GM12878 (cell line): ENCODE measurements around the gene NRDE2. TPM values are rescaled to one million over a fixed set of nuclear protein-coding genes. Genes with fewer than 3 reads are reported as not detected.

Experiments used
- ATAC-seq: fragments of 200-7000 bp; cut with Tn5 transposase; 3 replicates; pipeline ENCODE4 v1.9.1; 2020; ENCODE audit warnings: mild to moderate bottlenecking, moderate library complexity
- BruUV-seq: library from RNA; stranded (reverse); fragments of 400-500 nt; replicated peaks from 2 replicates; lab custom pipeline; 2021; lab: Mats Ljungman, UMichigan
- CTCF ChIA-PET: fragments of 300-600 bp; sonication (Branson Sonifier 250); formaldehyde crosslinking; extraction: SDS; loops from one replicate; lab custom pipeline; 2021; ENCODE audit warnings: inconsistent platforms; lab: Yijun Ruan, JAX
- POLR2A ChIA-PET: fragments of 350-600 bp; formaldehyde crosslinking; extraction: SDS; loops from one replicate; lab custom pipeline; 2021; ENCODE audit warnings: inconsistent platforms; lab: Charles Lee
- RAD21 ChIA-PET: fragments of 300-600 bp; sonication (Branson Sonifier 250); formaldehyde crosslinking; loops from one replicate; lab custom pipeline; 2023; ENCODE audit warnings: antibody characterized with exemption; ENCODE audit not compliant: unreplicated experiment; lab: Charles Lee
- SMC1A ChIA-PET: fragments of 300-600 bp; sonication (Branson Sonifier 250); formaldehyde crosslinking; loops from one replicate; lab custom pipeline; 2023; ENCODE audit not compliant: unreplicated experiment, uncharacterized antibody; lab: Charles Lee
- DNase-seq: peaks from one replicate; pipeline ENCODE4 v3.0.0-alpha.2; 2011; ENCODE audit warnings: low read depth, low spot score
- FAIRE-seq: peaks from 3 replicates; lab custom pipeline; 2011; peaks lifted over from hg19 to GRCh38; lab: Jason Lieb, UNC
- H2AFZ ChIP-seq: 2 replicates; pipeline ENCODE4 v1.6.0; 2011; ENCODE audit warnings: low read depth, low read length, control low read depth; ENCODE audit not compliant: control insufficient read depth
- H3K27ac ChIP-seq: 2 replicates; pipeline ENCODE4 v1.5.1; 2011; ENCODE audit warnings: control low read depth; ENCODE audit not compliant: control insufficient read depth, insufficient read depth
- H3K27me3 ChIP-seq, 2 experiments: replicated peaks in 1 of 2; 2 replicates each; pipeline versions ENCODE4 v1.6.0 to v1.6.1; 2011; ENCODE audit warnings: low read length in 1 of 2; ENCODE audit not compliant: control insufficient read depth in 2 of 2, insufficient read depth in 2 of 2
- H3K36me3 ChIP-seq, 2 experiments: 2 replicates each; pipeline ENCODE4 v1.5.1; 2011; ENCODE audit warnings: low read length in 1 of 2; ENCODE audit not compliant: control insufficient read depth in 2 of 2, insufficient read depth in 2 of 2
- H3K4me1 ChIP-seq: 2 replicates; pipeline ENCODE4 v1.6.1; 2011; ENCODE audit warnings: mild to moderate bottlenecking, low read length, moderate library complexity, mixed read lengths; ENCODE audit not compliant: control insufficient read depth, insufficient read depth
- H3K4me2 ChIP-seq: 2 replicates; pipeline ENCODE4 v1.6.0; 2011; ENCODE audit warnings: control low read depth; ENCODE audit not compliant: control insufficient read depth, insufficient read depth
- H3K4me3 ChIP-seq: fragments of 200-600 bp; sonication (generic); 2 replicates; pipeline ENCODE4 v1.5.1; 2016
- H3K79me2 ChIP-seq: 2 replicates; pipeline ENCODE4 v1.6.0; 2011; ENCODE audit warnings: low read length; ENCODE audit not compliant: control insufficient read depth, insufficient read depth
- H3K9ac ChIP-seq: 2 replicates; pipeline ENCODE4 v1.8.0; 2011; ENCODE audit warnings: low read length, control low read depth, mixed read lengths; ENCODE audit not compliant: control insufficient read depth, insufficient read depth
- H3K9me3 ChIP-seq: replicated peaks from 3 replicates; pipeline ENCODE4 v1.5.1; 2011; ENCODE audit warnings: mild to moderate bottlenecking, low read length; ENCODE audit not compliant: control insufficient read depth, insufficient read depth
- H4K20me1 ChIP-seq: 2 replicates; pipeline ENCODE4 v1.6.0; 2011; ENCODE audit not compliant: control insufficient read depth, insufficient read depth
- BACH1 ChIP-seq: fragments of 450-650 bp; IDR thresholded peaks from 2 replicates; pipeline ENCODE4 v1.6.1; 2017; ENCODE audit warnings: mild to moderate bottlenecking, borderline replicate concordance
- NBN ChIP-seq: fragments of 450-650 bp; IDR thresholded peaks from 2 replicates; pipeline ENCODE4 v1.6.1; 2016
- WGBS: methylation state at CpG from one replicate; pipeline ENCODE4 v1.1.6; 2016; ENCODE audit warnings: low lambda C conversion rate; ENCODE audit not compliant: insufficient replicate concordance, insufficient coverage; ENCODE audit errors: missing lambda C conversion rate; 5-methylcytosine and 5-hydroxymethylcytosine counted together
- in situ Hi-C: fragments of 300-500 bp; cut with MboI; formaldehyde crosslinking; loops from 9 replicates; pipeline ENCODE4 v1.14.3; 2018; ENCODE audit warnings: mixed read lengths
- intact Hi-C: fragments of 100-400 bp; cut with micrococcal nuclease; formaldehyde crosslinking; loops from one replicate; pipeline ENCODE4 v1.14.2; 2022; ENCODE audit not compliant: unreplicated experiment
- polyA plus RNA-seq, 11 experiments: library from polyadenylated mRNA; depleted of rRNA in 4 of 11; unstranded in 6 of 11; stranded (reverse) in 5 of 11; fragments of >200 nt; fragmentation: Nextera tagmentation in 4 of 11; fragmentation: Illumina TruSeq in 1 of 11; extraction: Ambion mirVana in 4 of 11; extraction: Trizol in 1 of 11; gene quantifications; 1 replicate in 1 of 11; 2 replicates in 10 of 11; pipeline versions ENCODE4 v1.2.1 to v1.2.3, GENCODE V29; 2011 to 2016; ENCODE audit warnings: inconsistent platforms in 2 of 11, missing spikeins in 2 of 11, low read depth in 1 of 11
- total RNA-seq, 4 experiments: library from RNA; depleted of rRNA in 3 of 4; stranded (reverse); fragments of >200 nt in 3 of 4; fragmentation: Illumina TruSeq in 1 of 4; extraction: Trizol in 1 of 4; gene quantifications; 2 replicates each; pipeline versions ENCODE4 v1.2.1 to v1.2.3, GENCODE V29; 2013 to 2021
- TF ChIP-seq, protein P1 (sequence below): fragments of 450-650 bp; IDR thresholded peaks from 2 replicates; pipeline ENCODE4 v1.6.1; 2018; ENCODE audit warnings: mild to moderate bottlenecking, low read depth, moderate library complexity; ENCODE audit not compliant: partially characterized antibody
- TF ChIP-seq, protein P2 (sequence below): fragments of 450-650 bp; IDR thresholded peaks from 2 replicates; pipeline ENCODE4 v1.6.1; 2018; ENCODE audit warnings: borderline replicate concordance, mild to moderate bottlenecking; ENCODE audit not compliant: partially characterized antibody
- TF ChIP-seq, protein P3 (sequence below): fragments of 150-350 bp; IDR thresholded peaks from 2 replicates; pipeline ENCODE4 v1.6.1; 2016; ENCODE audit warnings: low read depth, low read length
- TF ChIP-seq, protein P4 (sequence below): IDR thresholded peaks from 2 replicates; pipeline ENCODE4 v1.6.1; 2011; ENCODE audit warnings: borderline replicate concordance, low read depth, mild to moderate bottlenecking, moderate library complexity, low read length; ENCODE audit not compliant: insufficient read depth, poor library complexity, severe bottlenecking

Gene NRDE2
- total and polyA plus RNA-seq, 10 of the 15 experiments (the other 5 are each of a cell fraction or from before 2014, with no cell fraction given): 8.3 to 21.0 (median 13.8) TPM

DNA sequence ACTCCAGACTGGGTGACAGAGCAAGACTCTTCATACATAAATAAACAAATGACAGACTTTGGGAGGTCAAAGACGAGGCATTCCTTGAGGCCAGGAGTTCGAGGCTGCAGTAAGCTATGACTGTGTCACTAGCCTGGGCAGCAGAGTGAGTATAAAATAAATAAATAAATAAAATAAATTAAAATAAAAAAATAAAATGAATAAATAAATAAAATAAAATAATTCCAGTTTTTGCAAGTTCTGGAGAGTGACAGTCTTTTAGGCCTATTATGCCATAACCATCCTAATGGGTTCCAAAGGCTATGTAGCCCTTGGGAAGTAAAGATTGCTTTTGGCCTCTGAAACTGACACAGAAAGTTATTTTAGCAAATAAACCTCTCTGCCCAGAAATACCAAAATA, 16.5 kb upstream of the NRDE2 start:
- intact Hi-C loops (no loop called here), in situ Hi-C loops (no loop called here)
- TF ChIP-seq, protein P1, sequence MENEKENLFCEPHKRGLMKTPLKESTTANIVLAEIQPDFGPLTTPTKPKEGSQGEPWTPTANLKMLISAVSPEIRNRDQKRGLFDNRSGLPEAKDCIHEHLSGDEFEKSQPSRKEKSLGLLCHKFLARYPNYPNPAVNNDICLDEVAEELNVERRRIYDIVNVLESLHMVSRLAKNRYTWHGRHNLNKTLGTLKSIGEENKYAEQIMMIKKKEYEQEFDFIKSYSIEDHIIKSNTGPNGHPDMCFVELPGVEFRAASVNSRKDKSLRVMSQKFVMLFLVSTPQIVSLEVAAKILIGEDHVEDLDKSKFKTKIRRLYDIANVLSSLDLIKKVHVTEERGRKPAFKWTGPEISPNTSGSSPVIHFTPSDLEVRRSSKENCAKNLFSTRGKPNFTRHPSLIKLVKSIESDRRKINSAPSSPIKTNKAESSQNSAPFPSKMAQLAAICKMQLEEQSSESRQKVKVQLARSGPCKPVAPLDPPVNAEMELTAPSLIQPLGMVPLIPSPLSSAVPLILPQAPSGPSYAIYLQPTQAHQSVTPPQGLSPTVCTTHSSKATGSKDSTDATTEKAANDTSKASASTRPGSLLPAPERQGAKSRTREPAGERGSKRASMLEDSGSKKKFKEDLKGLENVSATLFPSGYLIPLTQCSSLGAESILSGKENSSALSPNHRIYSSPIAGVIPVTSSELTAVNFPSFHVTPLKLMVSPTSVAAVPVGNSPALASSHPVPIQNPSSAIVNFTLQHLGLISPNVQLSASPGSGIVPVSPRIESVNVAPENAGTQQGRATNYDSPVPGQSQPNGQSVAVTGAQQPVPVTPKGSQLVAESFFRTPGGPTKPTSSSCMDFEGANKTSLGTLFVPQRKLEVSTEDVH: no peak
- Histone ChIP-seq H4K20me1 (no peaks in the 10 kb centered on the region), H2AFZ (no peak overlapping the region), H3K27me3 (no peaks in the 10 kb centered on the region), H3K4me2 (no peak overlapping the region), H3K9ac (no peak overlapping the region), H3K4me3 (no peak overlapping the region), H3K36me3 (no peaks in the 10 kb centered on the region), H3K4me1 (no peaks in the 10 kb centered on the region), H3K9me3 (no peaks in the 10 kb centered on the region), H3K79me2 (no peaks in the 10 kb centered on the region), H3K27ac (no peak overlapping the region)
- DNase-seq (no peak), FAIRE-seq (no peak), ATAC-seq (no peak)
- WGBS: 68% methylated on average over 2 of the region's 2 CpGs
- ChIA-PET CTCF (no interaction called here), SMC1A (no interaction called here), POLR2A (no interaction called here), RAD21 (no interaction called here)
- BruUV-seq: no TSS peak

DNA sequence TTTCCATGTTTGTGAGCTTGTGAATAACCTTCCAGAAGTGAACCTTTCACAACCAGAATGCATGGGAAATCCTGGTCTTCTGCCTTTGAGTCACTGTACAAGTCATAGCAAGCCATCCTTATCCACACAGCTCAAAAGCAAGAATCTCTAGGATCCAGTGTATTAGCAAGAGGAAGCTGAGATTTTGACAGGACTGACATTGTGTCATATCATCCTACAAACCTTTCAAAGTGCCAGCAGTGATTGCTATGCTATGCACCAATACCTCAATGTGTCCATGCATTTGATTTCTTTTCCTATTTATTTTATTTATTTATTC, 13.5 kb upstream of the NRDE2 start:
- DNase-seq (no peak), ATAC-seq (no peak), FAIRE-seq (no peak)
- no peak overlapping the region for H3K4me2 ChIP-seq
- no peak overlapping the region for H3K27ac ChIP-seq
- no peak overlapping the region for H3K4me3 ChIP-seq
- SMC1A ChIA-PET: no interaction called here
- no peak overlapping the region for H3K9ac ChIP-seq
- no TSS peak for BruUV-seq
- H3K9me3 ChIP-seq: no peaks in the 10 kb centered on the region
- no peak overlapping the region for H2AFZ ChIP-seq
- POLR2A ChIA-PET: no interaction called here
- no peaks in the 10 kb centered on the region for H3K79me2 ChIP-seq
- no peaks in the 10 kb centered on the region for H4K20me1 ChIP-seq
- in situ Hi-C loops (no loop called here), intact Hi-C loops (no loop called here)
- CTCF ChIA-PET: interaction anchor here (0.8 kb wide), 1 partner anchor 352 kb away, joined by 3 read pairs; no protein-coding TSS in a partner anchor
- H3K4me1 ChIP-seq: no peaks in the 10 kb centered on the region
- H3K36me3 ChIP-seq: no peaks in the 10 kb centered on the region
- RAD21 ChIA-PET: no interaction called here
- H3K27me3 ChIP-seq: no peaks in the 10 kb centered on the region
- TF ChIP-seq BACH1 (no peak), NBN (no peak)
- TF ChIP-seq, protein P2, sequence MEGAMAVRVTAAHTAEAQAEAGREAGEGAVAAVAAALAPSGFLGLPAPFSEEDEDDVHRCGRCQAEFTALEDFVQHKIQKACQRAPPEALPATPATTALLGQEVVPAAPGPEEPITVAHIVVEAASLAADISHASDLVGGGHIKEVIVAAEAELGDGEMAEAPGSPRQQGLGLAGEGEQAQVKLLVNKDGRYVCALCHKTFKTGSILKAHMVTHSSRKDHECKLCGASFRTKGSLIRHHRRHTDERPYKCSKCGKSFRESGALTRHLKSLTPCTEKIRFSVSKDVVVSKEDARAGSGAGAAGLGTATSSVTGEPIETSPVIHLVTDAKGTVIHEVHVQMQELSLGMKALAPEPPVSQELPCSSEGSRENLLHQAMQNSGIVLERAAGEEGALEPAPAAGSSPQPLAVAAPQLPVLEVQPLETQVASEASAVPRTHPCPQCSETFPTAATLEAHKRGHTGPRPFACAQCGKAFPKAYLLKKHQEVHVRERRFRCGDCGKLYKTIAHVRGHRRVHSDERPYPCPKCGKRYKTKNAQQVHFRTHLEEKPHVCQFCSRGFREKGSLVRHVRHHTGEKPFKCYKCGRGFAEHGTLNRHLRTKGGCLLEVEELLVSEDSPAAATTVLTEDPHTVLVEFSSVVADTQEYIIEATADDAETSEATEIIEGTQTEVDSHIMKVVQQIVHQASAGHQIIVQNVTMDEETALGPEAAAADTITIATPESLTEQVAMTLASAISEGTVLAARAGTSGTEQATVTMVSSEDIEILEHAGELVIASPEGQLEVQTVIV: no peak
- TF ChIP-seq, protein P3, sequence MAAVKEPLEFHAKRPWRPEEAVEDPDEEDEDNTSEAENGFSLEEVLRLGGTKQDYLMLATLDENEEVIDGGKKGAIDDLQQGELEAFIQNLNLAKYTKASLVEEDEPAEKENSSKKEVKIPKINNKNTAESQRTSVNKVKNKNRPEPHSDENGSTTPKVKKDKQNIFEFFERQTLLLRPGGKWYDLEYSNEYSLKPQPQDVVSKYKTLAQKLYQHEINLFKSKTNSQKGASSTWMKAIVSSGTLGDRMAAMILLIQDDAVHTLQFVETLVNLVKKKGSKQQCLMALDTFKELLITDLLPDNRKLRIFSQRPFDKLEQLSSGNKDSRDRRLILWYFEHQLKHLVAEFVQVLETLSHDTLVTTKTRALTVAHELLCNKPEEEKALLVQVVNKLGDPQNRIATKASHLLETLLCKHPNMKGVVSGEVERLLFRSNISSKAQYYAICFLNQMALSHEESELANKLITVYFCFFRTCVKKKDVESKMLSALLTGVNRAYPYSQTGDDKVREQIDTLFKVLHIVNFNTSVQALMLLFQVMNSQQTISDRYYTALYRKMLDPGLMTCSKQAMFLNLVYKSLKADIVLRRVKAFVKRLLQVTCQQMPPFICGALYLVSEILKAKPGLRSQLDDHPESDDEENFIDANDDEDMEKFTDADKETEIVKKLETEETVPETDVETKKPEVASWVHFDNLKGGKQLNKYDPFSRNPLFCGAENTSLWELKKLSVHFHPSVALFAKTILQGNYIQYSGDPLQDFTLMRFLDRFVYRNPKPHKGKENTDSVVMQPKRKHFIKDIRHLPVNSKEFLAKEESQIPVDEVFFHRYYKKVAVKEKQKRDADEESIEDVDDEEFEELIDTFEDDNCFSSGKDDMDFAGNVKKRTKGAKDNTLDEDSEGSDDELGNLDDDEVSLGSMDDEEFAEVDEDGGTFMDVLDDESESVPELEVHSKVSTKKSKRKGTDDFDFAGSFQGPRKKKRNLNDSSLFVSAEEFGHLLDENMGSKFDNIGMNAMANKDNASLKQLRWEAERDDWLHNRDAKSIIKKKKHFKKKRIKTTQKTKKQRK: no peak
- TF ChIP-seq, protein P4, sequence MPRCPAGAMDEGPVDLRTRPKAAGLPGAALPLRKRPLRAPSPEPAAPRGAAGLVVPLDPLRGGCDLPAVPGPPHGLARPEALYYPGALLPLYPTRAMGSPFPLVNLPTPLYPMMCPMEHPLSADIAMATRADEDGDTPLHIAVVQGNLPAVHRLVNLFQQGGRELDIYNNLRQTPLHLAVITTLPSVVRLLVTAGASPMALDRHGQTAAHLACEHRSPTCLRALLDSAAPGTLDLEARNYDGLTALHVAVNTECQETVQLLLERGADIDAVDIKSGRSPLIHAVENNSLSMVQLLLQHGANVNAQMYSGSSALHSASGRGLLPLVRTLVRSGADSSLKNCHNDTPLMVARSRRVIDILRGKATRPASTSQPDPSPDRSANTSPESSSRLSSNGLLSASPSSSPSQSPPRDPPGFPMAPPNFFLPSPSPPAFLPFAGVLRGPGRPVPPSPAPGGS: no peak
